GM19193 (cell line): Measurements from ENCODE around the gene MAP4K2.
A peak's percentile ranks its signal among the peaks of the same experiment; 100 is the strongest.

Source experiments
- POLR2A ChIP-seq: IDR thresholded peaks from 4 replicates; pipeline ENCODE4 v1.6.1; 2011; ENCODE audit not compliant: insufficient read depth, insufficient read length; ENCODE audit errors: extremely low read depth

The MAP4K2 gene

DNA sequence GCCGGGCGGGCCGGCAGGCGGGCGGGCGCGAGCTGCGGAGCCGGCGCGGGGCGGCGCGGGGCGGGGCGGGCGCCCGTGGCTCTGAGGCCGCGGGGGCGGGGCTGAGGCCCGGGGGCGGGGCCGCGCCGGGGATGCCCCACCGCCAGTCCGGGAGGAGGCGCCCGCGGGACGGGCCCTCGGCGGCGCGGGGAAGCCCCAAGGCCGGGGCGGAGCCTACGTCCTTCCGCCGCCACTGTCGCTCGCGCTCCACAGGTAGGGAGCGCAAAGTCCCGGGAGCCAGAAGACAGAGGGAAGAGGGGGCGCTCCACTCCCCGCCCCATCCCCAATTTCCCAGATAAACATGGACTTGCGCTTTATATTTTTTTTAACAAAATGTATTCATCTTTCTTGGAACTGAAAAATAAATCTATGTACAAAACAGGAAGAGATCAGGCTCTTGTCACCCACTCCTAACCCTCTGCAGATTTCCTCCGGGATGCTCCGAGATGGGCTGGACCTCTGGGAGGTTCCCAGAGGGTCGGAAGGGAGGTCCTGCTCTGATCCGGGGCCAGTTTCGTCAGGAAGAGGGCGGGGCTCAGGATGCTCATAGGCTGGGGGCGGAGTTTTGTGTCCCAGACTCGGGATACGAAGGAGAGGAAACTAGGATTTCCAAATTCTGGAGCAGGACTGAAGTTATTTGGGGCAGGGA is at the start of gene MAP4K2:
Gene MAP4K2, minus strand, starts transcription at position 57 of the 688 bp plus-strand sequence. CDS start 65 bp downstream, outside the sequence.
- TF ChIP-seq POLR2A, result peak; percentile 63

DNA sequence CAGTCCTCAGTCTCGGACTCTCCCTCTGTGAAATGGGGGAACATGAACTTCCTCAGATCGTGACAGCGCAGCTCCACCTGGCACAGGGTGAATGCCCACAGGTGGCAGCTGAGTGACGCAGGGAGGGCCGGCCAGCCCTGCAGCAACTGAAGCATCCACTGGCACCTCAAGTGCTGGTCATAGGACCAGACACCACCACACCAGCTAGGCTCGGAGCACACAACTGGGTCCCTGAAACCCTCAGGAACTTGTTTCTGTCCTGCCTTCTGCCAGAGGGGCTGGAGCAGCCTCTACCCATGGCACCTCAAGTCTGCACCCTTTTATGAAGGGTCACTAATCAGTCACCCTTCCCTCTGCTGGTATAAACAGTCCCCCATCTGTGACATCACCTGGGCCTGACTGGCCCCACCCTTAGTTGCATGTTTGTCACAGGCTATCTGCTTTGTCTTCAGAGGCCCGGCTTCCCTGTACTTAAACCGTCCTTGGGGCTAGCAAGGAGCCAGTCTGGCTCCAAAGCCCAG is 48.9 kb upstream of the MAP4K2 start:
- TF ChIP-seq POLR2A, result peak; percentile 49

DNA sequence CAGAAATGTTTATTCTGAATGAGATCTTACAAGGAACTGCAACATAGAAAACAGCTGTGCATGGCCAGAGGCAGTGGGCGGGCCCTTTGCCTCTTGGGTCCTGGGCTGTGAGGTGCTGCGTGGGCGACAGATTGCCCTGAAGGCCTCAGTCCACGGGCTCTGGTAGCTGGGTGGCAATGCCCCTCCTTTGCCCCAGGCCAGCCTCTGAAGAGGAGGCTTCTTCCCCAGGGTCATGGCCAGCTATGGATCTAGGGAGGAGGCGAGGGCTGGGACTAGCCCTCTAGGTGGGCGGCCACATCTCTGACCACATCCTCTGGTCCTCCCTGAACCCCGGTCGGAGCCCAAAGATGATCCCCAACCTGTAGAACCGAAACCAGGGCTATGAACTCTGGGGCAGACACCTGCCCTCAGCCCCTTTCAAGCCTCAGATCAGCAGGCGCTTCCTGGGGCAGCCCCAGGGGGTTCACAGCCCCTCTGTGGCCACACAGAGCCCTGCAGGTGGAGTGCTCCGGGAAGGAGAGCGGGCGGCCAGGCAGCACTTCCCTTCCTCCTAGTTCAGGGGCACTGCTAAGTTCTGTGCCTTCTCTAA is 48.1 kb upstream of the MAP4K2 start:
- peak; percentile 36 for TF ChIP-seq POLR2A

DNA sequence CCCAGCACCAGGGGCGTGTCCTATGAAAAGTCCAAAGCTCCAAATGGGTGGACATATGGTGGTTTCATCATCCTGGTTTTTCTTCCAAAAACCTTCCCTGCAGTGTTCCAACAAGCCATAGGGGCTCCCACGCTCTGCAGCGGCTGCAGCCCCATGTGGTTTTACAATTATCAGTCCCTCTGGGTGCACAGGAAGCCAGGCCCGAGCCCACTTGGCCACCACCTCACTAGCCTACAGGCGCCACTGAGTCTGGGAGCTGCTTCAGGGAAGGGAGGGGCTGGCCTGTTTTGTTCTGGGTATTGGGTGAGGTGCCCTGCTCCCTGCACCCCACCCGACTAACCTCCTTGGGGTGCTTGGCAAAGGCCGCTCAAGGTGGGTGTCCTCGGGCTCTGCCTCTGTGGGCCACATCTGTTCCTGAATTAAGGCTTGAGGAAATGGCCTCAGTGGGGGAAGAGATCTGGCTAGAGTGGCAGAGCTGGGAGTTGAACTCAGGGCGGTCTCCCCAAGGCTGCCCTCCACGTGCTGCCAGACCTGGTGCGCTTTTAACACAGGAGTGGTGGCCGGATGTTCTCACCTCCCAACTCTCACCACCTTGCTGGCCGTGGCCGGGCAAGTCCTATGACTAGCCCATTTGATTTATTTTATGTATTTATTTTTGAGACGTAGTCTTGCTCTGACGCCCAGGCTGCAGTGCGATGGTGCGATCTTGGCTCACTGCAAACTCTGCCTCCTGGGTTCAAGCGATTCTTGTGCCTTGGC is 46.8 kb upstream of the MAP4K2 start:
- no peak for TF ChIP-seq POLR2A

DNA sequence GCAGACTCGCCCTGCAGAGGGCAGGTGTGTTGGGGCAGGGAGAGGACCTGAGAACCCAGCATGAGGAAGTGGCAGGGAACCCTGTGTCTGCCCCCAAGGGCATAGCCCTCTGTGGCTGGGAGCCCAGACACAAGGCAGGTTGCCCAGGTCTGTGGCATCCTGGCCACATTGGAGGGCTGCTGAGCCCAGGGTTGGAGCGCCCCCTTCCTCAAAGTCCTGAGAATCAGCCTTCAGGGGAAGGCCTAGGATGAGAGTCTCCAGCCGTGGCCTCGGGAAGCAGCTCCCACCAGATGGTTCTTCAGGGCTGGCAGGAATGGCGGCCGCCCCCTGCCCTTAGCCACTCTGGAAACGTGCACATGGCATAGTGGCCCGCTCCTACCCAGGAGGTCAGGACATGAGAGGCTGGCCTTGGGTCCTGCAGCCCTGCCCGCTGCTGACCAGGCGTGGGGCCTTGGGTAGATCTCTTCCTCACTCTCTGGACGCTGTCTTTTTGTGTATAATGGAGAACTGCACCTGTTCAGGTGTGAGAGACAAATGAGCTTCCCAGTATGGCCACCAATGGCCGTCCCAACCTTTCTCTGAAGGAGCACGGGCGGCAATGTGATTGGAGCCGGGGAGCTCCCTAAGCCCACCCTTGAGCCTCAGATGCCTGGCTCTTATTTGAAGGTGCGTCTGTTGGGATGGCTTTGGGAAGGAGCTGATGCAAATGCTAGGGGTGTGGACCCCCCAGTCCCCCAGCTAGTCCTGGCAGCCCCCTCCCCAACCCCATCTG is 46.0 kb upstream of the MAP4K2 start:
- TF ChIP-seq POLR2A, result no peak

DNA sequence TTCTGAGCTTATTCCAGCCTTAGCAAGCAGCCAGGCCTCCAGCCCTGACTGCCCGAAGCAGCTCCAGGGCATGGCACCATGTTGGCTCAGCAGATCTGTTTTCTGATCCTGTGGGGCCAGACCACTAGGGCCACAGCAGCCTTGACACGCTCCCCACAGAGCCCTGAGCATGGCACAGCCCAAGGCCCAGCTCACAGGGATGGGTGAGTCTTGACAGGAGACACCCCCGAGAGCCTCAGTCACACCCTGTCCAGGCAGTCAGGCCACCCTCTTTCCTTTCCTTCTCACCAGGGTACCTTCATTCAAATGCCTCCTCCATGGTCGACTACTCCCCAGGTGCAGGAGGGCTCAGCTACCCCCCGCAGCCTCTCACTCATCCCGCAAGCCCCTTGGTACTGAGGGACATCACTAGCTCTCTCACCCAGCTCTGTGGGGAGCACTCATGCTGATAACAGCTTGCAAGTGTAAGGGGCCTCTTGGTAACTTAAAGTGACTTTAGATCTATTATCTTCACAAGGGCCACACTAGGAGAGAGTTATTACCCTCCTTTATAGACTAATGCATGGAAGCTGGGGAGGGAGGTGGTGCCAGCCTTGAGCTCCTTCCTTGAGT is 45.3 kb upstream of the MAP4K2 start:
- no peak for TF ChIP-seq POLR2A

DNA sequence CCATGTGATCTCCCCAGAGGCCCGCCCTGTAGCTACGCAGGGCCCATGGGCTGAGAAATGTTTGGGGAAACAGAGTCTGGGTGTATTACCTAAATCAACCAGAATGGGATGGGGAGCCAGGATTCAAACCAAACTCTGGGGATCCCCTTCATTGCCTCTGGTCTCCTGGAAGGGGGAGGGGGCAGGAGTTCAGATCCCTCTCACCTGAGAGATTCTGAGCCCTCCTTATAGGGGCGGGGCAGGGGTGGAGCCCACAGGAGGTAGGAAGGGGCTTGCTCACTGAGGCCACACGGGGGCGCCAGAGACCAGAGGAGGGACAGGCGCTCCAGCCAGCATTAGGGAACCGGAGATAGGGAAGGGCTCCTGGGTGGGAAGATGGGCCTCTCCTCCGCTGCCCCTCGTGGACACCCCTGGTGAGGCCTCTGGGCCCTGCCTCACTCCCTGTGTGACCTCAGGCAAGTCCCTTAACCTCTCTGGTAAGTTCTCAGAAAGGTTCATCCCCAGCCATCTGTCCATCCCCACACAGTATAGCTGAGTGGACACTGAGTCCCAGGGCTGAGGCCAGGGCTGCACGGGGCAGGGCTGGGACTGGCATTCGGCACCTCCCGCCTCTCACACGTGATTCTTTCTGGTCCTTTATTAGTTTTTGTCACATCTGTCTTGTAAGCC is 44.1 kb upstream of the MAP4K2 start:
- TF ChIP-seq POLR2A, result no peak

DNA sequence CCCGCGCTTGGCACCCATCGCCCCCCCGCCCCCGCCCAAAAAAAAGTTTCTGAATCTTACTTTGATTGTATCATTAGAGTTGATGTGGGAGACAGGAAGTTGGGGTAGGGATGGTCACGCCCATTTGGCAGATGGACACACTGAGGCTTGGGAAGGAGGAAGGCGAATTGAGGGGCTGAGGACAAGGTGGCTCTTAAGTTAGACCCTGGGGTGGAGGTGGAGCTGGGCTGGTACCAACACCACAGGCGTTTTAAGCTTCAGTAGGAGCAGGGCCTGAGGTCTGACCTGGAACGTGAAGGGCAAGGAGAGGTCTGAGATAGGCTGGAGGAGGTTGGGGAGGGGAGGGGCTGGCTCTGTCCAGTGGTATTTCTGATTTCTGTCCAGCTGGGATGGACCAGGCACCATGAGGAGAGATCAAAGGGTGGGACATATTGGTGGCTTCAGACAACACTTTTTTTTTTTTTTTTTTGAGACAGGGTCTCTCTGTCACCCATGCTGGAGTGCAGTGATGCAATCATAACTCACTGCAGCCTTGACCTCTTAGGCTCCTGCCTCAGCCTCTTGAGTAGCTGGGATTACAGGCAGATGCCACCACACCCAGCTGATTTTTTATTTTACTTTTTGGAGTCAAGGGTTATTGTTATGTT is 42.2 kb upstream of the MAP4K2 start:
- no peak for TF ChIP-seq POLR2A

DNA sequence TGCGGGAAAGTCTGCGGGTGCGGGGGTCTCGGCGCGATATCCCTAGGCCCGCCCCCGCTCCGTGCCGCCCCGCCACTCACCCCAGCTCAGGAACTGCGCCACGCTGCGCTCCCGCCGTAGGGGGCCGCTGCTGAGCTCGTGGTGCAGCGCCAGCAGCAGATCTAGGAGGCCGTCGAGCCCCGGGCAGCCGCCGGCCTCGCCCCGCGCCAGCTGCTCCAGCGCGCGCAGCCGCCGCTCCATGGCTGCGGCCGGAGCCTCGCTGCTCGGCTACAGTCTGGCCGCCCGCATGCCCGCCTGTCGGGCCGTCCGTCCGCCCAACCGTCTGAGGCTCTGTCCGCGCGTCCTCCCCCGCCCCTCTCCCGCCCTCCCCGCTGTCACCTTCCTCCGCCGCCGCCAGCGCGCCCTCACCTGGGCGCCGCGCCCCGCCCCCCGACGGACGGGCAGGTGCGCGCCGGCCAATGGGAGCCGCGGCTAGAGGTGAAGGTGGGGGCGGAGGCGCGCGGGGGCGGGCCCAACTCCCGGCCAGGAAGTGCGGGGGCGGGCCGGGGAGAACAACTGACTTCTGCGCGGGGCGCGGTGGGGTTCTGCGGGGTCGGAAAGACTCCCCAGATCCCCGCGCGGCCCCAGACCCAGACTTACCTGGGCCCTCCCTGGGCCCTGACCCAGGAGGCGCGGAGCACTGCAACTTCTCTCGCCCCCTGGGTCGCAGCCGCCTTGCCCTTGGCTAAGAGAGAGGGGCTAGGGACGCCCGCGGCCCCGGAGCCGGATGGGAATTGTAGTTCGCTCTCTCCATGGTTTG is 41.5 kb upstream of the MAP4K2 start, which contains the start of gene CDC42BPG:
Gene CDC42BPG, minus strand, starts transcription at position 324 of the 799 bp plus-strand sequence. Its CDS starts 84 bp downstream, at position 240.
- TF ChIP-seq POLR2A, result no peak

DNA sequence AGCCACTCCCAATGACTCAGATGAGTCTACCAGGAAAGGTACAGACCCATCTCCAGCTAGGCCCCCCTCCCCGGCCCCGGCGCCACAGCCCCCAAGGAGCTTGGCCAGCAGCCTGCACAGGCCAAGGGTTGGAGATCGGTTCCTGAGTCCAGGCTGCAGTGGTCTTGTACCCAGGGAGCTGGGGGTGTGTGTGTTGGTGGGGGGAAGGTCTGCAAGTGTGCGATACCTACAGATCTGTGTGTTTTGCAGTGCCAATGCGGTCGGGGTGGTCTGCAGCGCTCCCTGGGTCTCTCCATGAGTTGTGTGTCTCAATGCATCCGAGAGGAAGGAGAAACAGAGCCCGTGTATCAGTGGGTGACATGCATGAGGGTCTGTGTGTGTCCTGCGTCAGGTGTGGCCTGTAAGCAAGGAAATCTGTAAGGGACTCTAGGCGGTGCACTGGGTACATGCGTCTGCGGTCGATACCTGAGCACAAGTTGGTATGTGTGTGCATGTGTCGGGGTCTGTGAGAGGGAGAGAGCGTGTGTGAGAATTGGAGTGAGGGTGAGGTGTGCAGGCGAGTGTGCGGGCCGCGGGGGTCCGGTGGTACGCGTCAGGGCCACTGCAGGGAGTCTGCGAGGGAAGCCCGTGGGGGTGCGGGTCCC is 40.8 kb upstream of the MAP4K2 start:
- no peak for TF ChIP-seq POLR2A

DNA sequence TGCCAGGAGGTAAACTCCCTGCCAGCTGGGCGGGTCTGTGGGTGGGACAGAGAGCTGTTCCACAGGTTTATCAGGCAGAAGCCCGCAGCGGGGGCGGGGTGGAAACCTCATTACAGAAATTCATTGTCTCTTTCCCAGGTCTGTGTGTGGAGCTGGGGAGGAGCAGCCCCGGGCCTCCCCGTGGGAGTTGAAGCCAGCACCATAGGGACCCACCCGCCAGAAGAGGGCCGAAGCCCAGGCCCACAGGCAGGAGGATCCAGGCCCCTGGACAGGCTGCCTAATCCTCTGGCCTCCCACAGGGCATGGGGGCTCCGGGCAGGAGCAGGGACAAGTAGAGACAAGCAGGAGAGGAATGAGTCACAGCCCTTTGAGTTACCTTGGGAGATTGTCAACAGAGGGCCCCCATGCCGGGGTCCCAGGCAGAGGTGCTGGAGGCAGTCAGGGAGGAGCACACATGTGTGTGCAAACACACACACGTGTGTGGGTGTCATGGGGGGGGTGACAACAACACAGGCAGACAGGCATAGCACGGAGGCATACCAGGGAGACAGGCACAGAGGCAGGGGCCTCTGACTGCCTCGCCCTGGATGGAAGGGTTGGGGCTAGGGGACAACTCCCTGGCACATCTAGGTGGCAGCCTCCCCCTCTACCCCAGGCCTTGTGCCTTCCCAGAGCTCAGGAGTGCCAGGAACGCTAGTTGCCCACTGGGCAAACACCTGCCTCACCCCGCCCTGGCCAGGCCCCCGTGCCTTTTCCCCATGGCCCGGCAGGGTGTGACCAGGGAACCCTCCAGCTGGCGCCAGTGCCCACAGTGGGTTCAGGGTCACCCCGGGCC is 40.1 kb upstream of the MAP4K2 start:
- no peak for TF ChIP-seq POLR2A
